Astrocyte of the spinal cord (primary cell): ENCODE results near the gene PHLDB2.

Experiments
- DNase-seq: peaks from one replicate; pipeline ENCODE4 v3.0.0; 2011; ENCODE audit warnings: low read depth, low spot score
- H3K4me3 ChIP-seq: 2 replicates; pipeline ENCODE4 v1.5.1; 2011; ENCODE audit warnings: low read depth, mild to moderate bottlenecking, low read length, moderate library complexity
- in situ Hi-C: cut with HindIII; loops from 2 replicates; pipeline ENCODE4 v1.10.0; 2017; ENCODE audit warnings: low sequenced_read_pairs
- TF ChIP-seq, protein P1 (sequence below): IDR thresholded peaks from 2 replicates; pipeline ENCODE4 v1.5.1; 2012; ENCODE audit warnings: low read depth, mild to moderate bottlenecking, low read length, inconsistent platforms

The PHLDB2 gene

DNA sequence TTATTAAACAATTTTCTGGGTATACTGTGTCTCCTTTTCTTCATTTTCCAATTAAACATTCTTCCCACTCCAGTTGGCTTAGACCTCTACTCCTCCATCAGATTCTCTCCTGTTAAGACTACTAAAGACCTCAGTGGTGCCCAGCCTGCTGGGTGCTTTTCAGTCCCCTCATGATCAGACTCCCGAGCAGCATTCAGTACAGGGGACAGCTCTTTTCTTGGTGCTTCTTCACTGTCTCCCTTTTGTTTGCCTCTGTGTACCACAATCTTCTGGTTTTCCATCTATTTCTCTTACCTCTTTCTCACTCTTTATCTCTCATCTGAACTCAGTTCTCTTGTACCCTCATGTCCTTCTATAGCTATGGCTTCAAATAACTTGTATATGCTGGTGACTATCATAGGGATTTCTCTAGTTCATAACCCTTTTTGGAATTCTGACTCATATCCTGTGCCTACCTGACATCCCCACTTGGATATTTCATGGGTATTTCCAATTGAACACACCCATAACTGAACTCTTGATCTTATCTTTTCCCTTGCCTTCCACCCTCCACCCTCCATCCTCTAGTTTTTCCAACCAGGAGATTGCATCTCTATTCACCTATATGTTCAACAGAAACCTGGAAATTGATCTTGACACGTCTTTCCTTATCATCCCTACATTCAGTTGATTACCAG is 64.2 kb downstream of the PHLDB2 start:
- in situ Hi-C loops, result no loop called here
- TF ChIP-seq, protein P1, sequence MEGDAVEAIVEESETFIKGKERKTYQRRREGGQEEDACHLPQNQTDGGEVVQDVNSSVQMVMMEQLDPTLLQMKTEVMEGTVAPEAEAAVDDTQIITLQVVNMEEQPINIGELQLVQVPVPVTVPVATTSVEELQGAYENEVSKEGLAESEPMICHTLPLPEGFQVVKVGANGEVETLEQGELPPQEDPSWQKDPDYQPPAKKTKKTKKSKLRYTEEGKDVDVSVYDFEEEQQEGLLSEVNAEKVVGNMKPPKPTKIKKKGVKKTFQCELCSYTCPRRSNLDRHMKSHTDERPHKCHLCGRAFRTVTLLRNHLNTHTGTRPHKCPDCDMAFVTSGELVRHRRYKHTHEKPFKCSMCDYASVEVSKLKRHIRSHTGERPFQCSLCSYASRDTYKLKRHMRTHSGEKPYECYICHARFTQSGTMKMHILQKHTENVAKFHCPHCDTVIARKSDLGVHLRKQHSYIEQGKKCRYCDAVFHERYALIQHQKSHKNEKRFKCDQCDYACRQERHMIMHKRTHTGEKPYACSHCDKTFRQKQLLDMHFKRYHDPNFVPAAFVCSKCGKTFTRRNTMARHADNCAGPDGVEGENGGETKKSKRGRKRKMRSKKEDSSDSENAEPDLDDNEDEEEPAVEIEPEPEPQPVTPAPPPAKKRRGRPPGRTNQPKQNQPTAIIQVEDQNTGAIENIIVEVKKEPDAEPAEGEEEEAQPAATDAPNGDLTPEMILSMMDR, result no peak
- DNase-seq, result no peak

DNA sequence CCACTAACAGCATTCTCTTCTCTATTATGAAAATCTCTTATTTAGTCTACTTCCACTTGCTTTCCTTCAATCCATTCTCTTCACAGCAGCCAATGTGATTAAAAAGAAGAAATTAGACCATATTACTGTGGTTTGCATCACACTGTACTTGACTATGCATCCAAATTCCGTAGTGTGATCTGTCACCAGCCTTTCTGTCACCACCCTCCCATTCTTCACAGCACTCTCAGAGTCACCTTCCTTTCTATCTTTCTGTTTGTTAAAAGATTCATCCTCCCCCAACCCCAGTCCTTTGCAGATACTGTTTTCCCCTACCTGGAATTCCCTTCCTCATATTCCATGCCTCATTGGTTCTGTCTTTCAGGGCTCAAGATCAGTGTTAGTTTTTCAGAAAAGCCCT is 64.7 kb downstream of the PHLDB2 start:
- in situ Hi-C loops, result no loop called here

More for the DNA sequence above, 64.2 kb downstream of the PHLDB2 start:
- H3K4me3 ChIP-seq, result no peak overlapping the region

DNA sequence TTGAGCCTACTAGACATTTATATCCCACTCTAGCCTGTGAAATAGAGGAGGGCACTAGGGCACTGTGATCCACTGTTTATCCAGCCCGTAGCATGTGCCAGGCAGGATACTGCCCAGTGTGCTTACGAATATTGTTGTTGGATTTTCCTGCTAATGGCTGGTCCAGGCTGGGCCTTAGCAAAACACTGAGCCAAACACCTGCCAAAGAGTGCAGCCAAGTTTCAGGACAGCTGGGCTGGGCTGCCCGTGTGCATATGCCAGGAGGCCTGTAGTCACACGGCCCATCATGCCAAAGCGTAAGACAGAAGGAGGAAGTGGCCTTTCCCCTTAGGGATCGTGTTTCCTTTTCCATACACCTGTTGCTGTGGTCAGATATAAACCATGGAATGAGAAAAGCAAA is 65.2 kb downstream of the PHLDB2 start:
- in situ Hi-C loops, result no loop called here
- H3K4me3 ChIP-seq, result no peak overlapping the region
- no peak for DNase-seq
- TF ChIP-seq, protein P1, result no peak

More for the DNA sequence above, 64.7 kb downstream of the PHLDB2 start:
- DNase-seq, result no peak
- H3K4me3 ChIP-seq, result no peak overlapping the region
- TF ChIP-seq, protein P1, result no peak

DNA sequence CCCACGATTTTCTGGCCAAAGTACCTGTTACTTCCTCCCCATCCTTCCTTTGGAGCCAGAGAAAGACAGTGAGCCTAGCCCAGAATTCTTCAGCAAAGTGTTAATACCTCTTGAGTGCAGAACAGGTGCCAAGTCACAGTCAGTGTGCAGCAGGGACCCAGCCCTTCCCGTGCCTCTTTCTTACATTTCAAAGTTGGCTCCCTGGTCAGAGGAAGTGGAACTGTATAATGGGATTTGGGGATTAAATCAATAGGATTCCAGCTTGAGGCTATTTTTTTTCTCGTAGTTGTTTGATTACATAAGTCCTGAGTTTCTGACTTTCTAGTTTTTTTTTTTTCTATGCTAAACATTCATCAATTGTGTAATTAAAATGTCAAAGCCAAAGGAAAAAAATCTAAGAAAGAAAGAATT is 67.2 kb downstream of the PHLDB2 start:
- no peak for DNase-seq
- no peak overlapping the region for H3K4me3 ChIP-seq
- TF ChIP-seq, protein P1, result no peak
- in situ Hi-C loops, result no loop called here

DNA sequence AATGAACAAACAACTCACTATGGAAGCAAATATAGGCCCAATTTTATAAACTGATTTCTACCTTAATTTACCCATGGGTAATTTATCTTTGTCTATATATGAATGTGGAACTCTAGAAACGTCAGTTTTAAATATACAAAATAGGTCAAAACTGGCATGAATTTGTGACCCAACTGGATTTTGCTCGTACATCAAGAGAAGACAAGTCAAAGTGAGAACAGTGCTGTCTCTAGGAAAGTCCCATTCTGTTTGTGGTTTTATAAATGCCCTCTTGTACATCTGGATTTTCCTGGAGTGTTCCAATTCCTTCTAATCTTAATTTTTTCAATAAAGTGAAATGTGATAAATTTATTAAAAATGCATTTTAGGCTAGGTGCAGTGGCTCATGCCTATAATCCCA is 69.5 kb downstream of the PHLDB2 start:
- in situ Hi-C loops, result no loop called here
- DNase-seq, result no peak
- TF ChIP-seq, protein P1, result no peak
- no peak overlapping the region for H3K4me3 ChIP-seq

DNA sequence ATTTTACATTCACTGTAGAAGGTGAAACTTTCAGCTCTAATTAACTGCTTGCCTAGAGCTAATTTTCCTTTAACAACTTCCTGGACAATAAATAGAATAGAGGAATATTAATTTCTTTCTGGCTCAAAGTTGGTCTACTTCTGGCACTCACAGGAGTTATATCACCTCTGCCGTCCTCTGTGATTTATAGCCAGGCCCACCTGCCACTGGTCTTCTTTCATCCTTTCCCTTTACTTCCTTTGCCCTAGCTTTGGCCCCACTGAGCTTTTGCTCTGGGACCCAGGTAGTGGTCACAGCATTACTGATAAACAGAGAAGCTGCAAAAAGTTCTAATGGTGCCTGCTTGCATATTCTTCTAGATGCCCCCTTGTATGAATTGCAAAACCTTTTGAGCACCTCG is 70.4 kb downstream of the PHLDB2 start:
- in situ Hi-C loops, result no loop called here
- TF ChIP-seq, protein P1, result no peak
- DNase-seq, result no peak
- no peak overlapping the region for H3K4me3 ChIP-seq

DNA sequence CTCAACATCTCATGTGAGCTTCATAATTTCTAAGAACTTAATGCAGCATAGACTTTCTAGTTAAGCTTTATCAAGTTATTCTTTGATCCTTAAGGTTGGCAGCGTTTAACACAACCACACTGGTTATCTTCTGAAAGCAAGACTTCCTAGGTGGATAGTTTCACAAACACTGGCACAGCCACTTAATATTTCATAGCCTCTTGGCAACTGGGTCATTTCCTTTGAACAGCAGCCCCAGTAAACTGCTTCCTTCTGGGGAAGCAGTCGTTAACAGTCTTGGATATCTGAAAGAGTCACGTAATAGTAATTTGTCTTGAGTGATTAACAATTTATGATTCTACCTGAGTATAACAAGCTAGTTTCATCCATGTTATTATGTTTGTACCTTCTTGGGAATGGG is 73.9 kb downstream of the PHLDB2 start:
- no peak for DNase-seq
- no peak overlapping the region for H3K4me3 ChIP-seq
- TF ChIP-seq, protein P1, result no peak
- in situ Hi-C loops, result no loop called here
